Medulla oblongata (tissue), 1 donor: ENCODE results near the gene SYT7.

ENCODE experiments used
- DNase-seq: peaks from one replicate; pipeline ENCODE4 v3.0.0-alpha.2; 2015; ENCODE audit errors: extremely low spot score

Gene SYT7

GRCh38 chr11:61516191-61516590 lies 64.7 kb downstream of the SYT7 start:
- DNase-seq = no peak

- no peak for DNase-seq
These were observed 65.2 kb downstream of the SYT7 start for GRCh38 chr11:61515686-61516085.

GRCh38 chr11:61514050-61514917 lies 66.6 kb downstream of the SYT7 start:
- DNase-seq = no peak

- DNase-seq = no peak
These were observed 67.6 kb downstream of the SYT7 start for GRCh38 chr11:61513143-61513765.

- no peak for DNase-seq
These were observed 68.4 kb downstream of the SYT7 start for GRCh38 chr11:61512435-61512834.

- no peak for DNase-seq
These were observed 69.5 kb downstream of the SYT7 start for GRCh38 chr11:61511383-61511782.

- DNase-seq = no peak
These were observed 69.9 kb downstream of the SYT7 start for GRCh38 chr11:61510974-61511373.

- no peak for DNase-seq
These were observed 70.5 kb downstream of the SYT7 start for GRCh38 chr11:61510166-61510919.

- DNase-seq = peak; percentile 37
These were observed 71.5 kb downstream of the SYT7 start for GRCh38 chr11:61509043-61510029.

GRCh38 chr11:61507962-61508861 lies 72.7 kb downstream of the SYT7 start, which contains the start of gene LRRC10B:
Gene LRRC10B, plus strand, starts transcription at chr11:61508749. Its CDS starts 250 bp downstream, at chr11:61508999.
- DNase-seq = no peak

GRCh38 chr11:61507012-61507768 lies 73.7 kb downstream of the SYT7 start:
- no peak for DNase-seq

GRCh38 chr11:61505640-61506155 lies 75.2 kb downstream of the SYT7 start:
- DNase-seq = no peak

- no peak for DNase-seq
These were observed 75.8 kb downstream of the SYT7 start for GRCh38 chr11:61505106-61505505.

GRCh38 chr11:61503135-61503770 lies 77.6 kb downstream of the SYT7 start:
- no peak for DNase-seq

- DNase-seq = no peak
These were observed 78.4 kb downstream of the SYT7 start for GRCh38 chr11:61502522-61502921.

- DNase-seq = no peak
These were observed 80.9 kb downstream of the SYT7 start for GRCh38 chr11:61499816-61500491.

GRCh38 chr11:61498767-61499341 lies 82.0 kb downstream of the SYT7 start:
- no peak for DNase-seq

- no peak for DNase-seq
These were observed 83.0 kb downstream of the SYT7 start for GRCh38 chr11:61497876-61498275.
